ENCODE data around the gene CYTH1. TPM values are rescaled to one million over a fixed set of nuclear protein-coding genes. Genes with fewer than 3 reads are reported as not detected.

The CYTH1 gene
- total RNA-seq, 1 donor from 2014 or later, result 35.5 TPM

DNA sequence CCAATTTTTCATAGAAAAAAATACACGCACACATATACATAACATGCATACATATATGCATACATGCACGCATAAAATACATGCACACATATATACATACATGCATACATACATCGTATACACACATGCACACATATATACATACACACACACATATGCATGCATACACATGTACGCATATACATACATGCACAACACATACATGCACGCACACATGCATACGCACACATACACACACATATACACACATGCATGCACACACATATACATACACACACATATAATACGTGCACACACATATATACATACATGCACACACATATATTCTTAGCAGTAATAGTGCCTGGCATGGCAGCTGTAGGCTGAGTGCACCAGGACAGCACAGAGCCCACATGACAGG is 33.6 kb upstream of the CYTH1 start:
- H3K4me3 ChIP-seq (ENCODE audit: low read depth, low read length), result no peak overlapping the region
- FAIRE-seq (no peak), DNase-seq (ENCODE audit: low read depth) (no peak)
- H3K27me3 ChIP-seq (ENCODE audit: control insufficient read depth, insufficient read depth, low read length), result no peaks in the 10 kb centered on the region
- TF ChIP-seq, protein P1, sequence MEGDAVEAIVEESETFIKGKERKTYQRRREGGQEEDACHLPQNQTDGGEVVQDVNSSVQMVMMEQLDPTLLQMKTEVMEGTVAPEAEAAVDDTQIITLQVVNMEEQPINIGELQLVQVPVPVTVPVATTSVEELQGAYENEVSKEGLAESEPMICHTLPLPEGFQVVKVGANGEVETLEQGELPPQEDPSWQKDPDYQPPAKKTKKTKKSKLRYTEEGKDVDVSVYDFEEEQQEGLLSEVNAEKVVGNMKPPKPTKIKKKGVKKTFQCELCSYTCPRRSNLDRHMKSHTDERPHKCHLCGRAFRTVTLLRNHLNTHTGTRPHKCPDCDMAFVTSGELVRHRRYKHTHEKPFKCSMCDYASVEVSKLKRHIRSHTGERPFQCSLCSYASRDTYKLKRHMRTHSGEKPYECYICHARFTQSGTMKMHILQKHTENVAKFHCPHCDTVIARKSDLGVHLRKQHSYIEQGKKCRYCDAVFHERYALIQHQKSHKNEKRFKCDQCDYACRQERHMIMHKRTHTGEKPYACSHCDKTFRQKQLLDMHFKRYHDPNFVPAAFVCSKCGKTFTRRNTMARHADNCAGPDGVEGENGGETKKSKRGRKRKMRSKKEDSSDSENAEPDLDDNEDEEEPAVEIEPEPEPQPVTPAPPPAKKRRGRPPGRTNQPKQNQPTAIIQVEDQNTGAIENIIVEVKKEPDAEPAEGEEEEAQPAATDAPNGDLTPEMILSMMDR (IDR thresholded peaks at IDR 0.05; ENCODE audit: insufficient read depth, low read length, severe bottlenecking), result no peak
- peaks cover 33% of the 10 kb centered on the region for H3K36me3 ChIP-seq (ENCODE audit: control insufficient read depth, insufficient read depth, low read length)

GRCh38 chr17:78812855-78813254 is 30.8 kb upstream of the CYTH1 start:
- H3K4me3 ChIP-seq (ENCODE audit: low read depth, low read length), result no peak overlapping the region
- no peaks in the 10 kb centered on the region for H3K27me3 ChIP-seq (ENCODE audit: control insufficient read depth, insufficient read depth, low read length)
- no peak for DNase-seq (ENCODE audit: low read depth)
- TF ChIP-seq, protein P1 (IDR thresholded peaks at IDR 0.05; ENCODE audit: insufficient read depth, low read length, severe bottlenecking), result no peak
- H3K36me3 ChIP-seq (ENCODE audit: control insufficient read depth, insufficient read depth, low read length), result peaks cover 32% of the 10 kb centered on the region
- FAIRE-seq, result no peak

DNA sequence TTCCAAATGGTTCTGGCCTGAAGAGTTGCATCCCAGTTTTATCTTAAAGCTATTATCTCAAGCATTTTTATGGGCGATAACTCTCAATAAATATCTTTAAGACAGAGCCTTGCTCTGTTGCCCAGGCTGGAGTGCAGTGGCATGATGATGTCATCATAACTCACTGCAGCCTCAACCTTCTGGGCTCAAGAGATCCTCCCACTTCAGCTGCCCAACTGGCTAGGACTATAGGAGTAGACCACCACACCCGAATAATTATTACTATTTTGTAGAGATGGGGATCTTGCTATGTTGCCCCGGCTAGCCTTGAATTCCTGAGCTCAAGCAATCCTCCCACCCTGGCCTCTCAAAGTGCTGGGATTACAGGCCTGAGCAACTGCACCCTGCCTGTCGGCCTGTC is 26.1 kb upstream of the CYTH1 start:
- FAIRE-seq, result no peak
- TF ChIP-seq, protein P1 (IDR thresholded peaks at IDR 0.05; ENCODE audit: insufficient read depth, low read length, severe bottlenecking), result no peak
- H3K36me3 ChIP-seq (ENCODE audit: control insufficient read depth, insufficient read depth, low read length), result peaks cover 43% of the 10 kb centered on the region

GRCh38 chr17:78806451-78806850 is 24.4 kb upstream of the CYTH1 start:
- TF ChIP-seq, protein P1 (IDR thresholded peaks at IDR 0.05; ENCODE audit: insufficient read depth, low read length, severe bottlenecking), result peak; percentile 26
- no peak overlapping the region for H3K4me3 ChIP-seq (ENCODE audit: low read depth, low read length)
- no peaks in the 10 kb centered on the region for H3K27me3 ChIP-seq (ENCODE audit: control insufficient read depth, insufficient read depth, low read length)
- H3K36me3 ChIP-seq (ENCODE audit: control insufficient read depth, insufficient read depth, low read length), result peaks cover 37% of the 10 kb centered on the region
- no peak for FAIRE-seq
- DNase-seq (ENCODE audit: low read depth), result peak; percentile 25

More for the DNA sequence above, 26.1 kb upstream of the CYTH1 start:
- Histone ChIP-seq H3K27me3 (ENCODE audit: control insufficient read depth, insufficient read depth, low read length) (no peaks in the 10 kb centered on the region), H3K4me3 (ENCODE audit: low read depth, low read length) (no peak overlapping the region)
- no peak for DNase-seq (ENCODE audit: low read depth)

GRCh38 chr17:78805301-78805700 is 23.2 kb upstream of the CYTH1 start:
- no peak for FAIRE-seq
- Histone ChIP-seq H3K4me3 (ENCODE audit: low read depth, low read length) (no peak overlapping the region), H3K27me3 (ENCODE audit: control insufficient read depth, insufficient read depth, low read length) (no peaks in the 10 kb centered on the region), H3K36me3 (ENCODE audit: control insufficient read depth, insufficient read depth, low read length) (peaks cover 36% of the 10 kb centered on the region)
- no peak for DNase-seq (ENCODE audit: low read depth)
- TF ChIP-seq, protein P1 (IDR thresholded peaks at IDR 0.05; ENCODE audit: insufficient read depth, low read length, severe bottlenecking), result no peak

DNA sequence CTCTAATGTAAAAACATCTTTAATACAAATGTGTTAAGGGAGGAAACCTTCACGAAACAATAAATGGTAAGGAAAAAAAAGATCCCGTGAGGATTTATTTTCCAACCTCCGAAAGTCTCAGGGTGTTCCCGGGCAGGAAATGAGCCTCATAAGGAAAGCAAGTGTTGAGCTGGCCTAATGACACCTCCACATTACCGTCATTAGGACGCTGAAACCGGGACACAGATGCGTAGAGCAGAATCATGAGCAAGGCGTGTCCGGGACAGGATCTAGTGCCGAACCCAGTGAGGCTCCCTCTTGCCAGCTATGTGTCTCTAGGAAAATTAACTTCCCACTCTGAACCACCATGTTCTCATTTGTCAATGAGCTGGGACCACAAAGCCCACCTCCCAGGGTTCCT is 22.7 kb upstream of the CYTH1 start:
- FAIRE-seq, result no peak
- TF ChIP-seq, protein P1 (IDR thresholded peaks at IDR 0.05; ENCODE audit: insufficient read depth, low read length, severe bottlenecking), result no peak
- Histone ChIP-seq H3K27me3 (ENCODE audit: control insufficient read depth, insufficient read depth, low read length) (no peaks in the 10 kb centered on the region), H3K36me3 (ENCODE audit: control insufficient read depth, insufficient read depth, low read length) (peaks cover 34% of the 10 kb centered on the region), H3K4me3 (ENCODE audit: low read depth, low read length) (no peak overlapping the region)
- DNase-seq (ENCODE audit: low read depth), result no peak
